SIG-M5 treated with dmso at 0.1 percent for 504 hours (cell line): ENCODE data around the gene ADAM10.

Experiments used
- DNase-seq: peaks from one replicate; lab custom pipeline; 2025; ENCODE audit not compliant: unreplicated experiment; lab: John Stamatoyannopoulos, UW

ADAM10 gene

DNA sequence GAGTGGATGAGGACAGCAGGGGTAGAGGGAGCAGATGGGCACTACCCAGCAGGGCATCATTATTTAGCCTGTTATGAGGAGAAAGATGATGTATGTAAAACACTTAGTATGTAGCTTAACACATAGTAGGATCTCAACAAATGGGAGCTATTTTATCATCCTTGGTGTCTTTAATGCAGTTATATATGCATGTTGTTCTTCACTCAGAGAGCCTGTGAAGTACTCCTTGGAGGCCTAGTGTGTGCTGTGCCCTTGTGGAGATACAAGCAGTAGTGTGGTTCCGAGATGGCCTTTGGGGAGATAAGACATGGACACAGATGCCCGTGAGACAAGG, 193.5 kb downstream of the ADAM10 start:
- no peak for DNase-seq

DNA sequence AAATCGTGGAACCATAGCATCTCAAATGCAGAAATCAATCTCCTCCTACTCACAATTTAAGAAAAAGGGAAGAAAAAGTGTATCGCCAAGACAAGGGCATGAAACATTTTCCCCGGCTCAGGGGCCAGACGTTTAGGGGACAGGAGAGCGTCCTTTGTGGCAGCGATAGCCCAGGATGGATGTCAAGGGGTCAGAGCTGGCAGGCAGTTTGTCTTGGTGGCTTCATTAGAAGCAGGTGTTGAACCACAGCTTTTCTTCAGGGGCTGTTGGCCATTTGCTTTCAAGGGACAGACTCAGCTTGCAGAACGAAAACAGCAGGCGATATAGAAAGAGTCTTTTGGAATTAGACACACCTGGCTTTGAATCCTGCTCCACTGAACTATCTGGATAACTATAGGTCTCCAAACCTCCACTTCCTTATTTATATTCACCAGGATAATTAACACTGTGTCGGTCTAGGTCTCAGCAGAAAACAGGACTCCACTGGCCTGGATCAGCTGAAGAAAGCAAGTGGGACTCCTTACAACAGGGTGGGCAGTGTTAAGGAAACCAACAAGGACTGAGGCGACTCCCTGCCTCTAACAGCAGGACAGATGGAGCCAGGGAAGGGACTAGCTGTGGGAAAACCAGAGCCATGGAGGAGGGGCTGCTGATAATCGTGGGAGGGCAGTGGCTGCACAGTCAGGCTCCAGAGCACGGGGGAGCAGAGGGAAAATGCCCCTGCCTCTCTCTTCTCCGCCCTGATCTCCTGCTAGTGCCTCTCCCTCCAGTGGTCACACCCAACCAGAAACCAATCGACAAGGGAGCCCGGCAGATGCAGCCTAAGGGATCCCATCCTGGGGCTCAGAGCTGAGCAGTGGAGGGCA, 194.1 kb downstream of the ADAM10 start:
- no peak for DNase-seq

DNA sequence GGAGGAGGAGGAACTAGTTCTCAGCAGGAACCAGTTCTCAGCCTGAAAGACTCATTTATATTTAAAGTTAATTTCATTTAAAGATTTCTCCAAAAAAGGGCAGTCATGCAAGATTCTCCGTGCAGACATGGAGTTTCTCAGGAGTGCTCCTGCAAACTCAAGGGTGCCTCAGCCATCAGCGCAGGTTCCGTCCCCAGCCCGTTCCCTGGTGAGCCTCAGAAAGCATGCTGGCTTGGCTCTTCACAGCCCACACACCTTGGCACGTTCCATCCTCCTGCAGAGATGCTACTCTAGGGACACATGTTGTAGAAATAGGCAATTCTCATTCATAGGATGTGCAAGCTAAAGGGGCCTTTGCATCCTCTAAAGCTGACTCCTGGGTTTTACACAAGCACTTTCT, 194.7 kb downstream of the ADAM10 start:
- DNase-seq = no peak

DNA sequence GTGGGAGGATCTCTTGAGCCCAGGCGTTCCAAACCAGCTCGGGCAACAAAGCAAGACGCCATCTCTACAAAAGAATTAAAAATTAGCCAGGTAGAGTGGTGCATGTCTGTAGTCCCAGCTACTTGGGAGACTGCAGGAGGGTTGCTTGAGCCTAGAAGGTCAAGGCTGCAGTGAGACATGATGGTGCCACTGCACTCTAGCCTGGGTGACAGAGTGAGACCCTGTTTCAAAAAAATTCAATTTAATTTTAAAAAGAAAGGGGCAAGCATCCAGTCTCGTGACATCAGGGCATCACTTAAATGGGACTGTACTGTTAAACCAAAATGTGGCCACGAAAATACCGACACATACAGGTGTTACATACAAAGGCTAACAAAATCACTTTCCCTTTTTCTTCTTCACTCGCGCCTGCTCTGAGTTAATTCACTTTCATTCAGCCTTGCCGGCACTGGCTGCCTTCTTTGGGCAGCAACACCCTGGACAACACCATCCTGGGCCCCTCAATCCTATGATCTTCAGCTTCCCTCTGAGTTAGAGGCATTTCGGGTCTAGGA, 196.1 kb downstream of the ADAM10 start:
- DNase-seq = no peak

DNA sequence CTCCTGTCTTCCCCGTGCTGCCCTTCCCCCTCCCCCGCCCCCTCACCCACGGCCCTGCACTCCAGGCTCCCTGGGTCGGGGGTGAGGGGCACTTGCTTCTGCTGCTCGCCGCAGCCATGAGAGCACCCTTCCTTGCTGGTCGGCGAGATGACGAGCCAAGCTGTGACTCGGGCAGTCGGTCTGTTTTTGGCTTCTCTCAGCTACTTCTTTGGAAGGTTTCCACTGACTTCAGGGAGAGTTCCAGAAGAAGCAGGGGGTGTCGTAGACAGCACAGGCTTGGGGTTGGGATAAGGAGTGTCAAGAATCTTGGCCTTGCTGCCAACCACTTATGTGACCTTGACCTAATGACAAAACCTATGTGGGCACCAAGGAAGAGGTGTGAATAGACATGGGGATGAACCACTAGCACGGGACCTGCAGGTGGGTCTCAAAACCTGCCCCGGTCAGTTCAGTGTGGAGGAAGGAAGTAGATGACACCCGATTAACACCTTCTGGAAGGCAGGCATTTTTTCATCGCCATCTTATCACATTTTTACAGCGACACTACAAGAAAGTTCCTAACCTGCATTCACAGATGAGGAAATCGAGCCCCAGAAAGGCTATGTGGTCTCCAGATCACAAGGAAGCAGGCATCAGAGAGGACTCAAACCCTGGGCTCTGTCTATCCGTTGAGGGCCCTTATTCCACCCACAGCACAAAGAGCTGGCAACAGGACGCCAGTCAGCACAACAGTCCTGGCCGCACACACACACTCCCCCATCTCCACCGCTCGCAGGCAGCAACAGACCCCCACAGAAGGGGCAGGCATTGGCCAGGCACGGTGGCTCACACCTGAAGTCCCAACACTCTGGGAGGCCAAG, 196.8 kb downstream of the ADAM10 start:
- no peak for DNase-seq

DNA sequence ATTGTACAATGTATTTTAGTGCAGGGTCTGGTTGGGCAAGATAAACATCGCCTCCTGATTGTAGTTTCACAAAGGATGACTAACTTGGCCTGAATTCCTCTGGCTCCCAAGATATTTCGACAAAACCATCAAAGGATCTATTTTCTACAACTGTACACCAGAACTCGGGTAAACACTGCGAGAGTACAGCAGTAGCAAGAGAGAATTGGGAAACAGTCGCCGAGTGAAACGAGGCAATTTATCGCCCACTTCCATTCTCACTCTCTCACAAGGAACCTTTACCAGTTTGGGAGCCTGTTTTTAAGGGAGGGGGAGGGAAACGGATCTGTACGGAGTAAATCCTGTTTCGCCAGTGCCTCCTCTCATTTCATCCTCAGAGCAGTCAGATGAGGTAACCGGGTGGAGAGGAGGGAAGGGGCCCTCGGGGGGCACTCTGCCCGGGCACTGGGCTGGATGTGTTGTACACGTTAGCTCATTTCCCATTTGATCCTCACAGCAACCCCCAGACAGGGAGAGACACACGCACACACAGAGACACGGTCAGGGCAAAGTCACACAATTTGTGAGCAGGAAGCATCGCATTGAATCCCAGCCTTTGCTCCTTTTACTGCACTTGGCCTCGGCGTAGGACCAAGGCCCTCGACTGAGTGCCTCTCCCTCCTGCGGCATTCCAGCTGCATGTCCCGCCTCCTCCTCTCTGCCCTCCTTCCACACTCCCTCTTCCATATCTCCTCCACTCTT, 197.6 kb downstream of the ADAM10 start:
- DNase-seq = peak; percentile 85

DNA sequence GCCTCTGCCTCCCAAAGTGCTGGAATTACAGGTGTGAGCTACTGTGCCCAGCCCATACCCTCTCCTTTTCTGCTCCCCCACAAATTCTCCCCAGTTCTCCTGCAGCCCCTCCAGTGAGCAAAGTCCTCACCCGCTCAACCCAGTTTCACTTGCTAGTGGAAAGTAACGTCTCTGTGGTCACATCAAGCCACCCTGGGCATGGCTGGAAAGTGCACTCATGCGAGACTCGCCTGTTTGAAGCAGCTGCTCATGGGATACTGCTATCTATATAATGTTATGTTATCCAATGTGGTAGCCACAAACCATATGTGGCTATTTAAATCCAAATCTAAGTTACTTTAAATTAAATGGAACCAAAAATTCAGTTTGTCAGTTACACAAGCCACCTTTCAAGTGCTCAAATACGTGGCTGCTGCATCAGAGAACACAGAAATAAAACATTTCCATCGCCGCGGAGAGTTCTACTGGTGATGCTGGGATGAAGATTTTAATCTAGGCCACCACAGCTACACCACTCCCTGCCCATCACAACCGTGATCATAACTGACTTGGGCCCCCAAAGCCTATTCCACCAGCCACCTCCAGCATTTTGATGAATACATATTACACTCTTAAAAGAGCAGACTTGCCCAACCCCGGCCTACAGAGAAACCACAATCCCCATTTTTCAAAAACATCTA, 198.3 kb downstream of the ADAM10 start:
- peak; percentile 35 for DNase-seq

DNA sequence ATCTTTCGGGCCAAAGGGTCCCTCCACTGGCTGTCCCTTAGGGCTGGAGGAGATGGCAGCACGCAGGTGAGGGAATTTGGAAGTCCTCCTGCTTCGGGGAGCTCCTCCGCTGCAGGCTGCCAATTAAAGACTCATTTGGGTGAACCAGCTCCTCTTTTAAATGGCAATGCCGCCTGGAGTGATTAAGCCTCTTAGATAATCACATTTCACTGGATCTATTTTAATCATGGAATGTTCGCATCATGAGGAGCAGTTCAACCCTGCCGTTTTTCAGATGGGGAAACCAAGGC, 199.8 kb downstream of the ADAM10 start:
- no peak for DNase-seq

DNA sequence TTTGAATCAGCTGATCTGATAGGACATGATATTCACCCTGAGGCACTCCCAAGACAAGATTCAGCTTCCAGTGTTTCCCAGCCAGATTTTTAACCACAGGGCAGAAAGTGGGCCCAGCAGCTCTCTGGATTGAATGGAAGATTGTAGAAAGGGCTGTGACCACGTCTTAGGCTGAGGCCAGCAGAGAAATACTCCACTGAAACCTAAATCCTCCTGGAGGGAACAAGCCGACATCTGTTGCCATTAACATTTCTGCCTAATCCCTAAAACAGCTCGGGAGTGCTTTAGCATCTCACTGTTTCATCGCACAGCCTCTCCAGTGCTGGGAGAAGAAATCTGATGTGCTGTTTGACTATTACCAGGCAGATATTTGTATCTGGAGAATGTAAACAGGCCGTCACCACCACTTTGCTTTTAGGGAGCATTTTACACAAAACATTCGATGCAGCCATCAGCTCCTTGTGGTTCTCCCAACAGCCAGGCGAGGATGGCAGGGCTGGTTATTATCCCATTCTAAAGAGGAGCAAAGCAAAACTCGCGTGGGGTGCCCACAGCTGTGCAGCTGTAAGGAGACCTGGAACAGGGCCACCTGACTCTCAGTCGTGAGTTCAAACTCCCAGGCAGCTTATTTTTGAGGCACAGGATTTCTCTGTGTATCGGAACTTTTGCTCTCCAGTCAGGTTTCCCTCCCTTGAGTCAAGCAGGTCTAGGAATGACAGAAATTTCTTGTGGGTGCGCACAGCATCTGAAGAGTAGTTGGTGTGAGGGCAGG, 200.3 kb downstream of the ADAM10 start:
- DNase-seq = no peak

DNA sequence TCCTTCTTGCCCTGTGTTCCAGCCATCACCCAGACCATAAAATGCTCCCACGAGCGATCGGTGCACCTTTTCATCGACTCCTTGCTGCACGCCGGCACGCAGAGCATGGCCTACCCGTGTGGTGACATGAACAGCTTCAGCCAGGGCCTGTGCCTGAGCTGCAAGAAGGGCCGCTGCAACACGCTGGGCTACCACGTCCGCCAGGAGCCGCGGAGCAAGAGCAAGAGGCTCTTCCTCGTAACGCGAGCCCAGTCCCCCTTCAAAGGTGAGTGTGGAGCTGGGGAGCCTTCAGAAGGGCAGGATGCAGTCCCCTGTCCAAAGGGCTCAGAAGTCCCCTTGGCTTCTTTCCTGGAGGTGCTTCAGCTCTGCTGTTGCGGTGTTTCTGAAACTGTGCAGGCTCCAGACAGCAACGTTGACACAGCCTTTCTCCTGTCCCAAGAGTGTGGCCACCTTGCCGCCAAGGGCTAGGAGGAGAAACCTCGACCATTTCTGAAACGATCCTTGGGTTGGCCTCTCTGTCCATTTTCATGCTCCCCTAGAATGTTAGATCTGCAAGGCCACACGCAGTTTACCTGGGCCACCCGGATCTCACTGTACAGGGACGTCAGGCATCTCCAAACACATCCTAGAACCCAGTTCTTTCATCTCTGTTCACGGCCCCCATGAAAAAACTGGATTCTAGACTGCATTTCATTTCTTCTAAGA, 201.0 kb downstream of the ADAM10 start:
- DNase-seq = no peak

DNA sequence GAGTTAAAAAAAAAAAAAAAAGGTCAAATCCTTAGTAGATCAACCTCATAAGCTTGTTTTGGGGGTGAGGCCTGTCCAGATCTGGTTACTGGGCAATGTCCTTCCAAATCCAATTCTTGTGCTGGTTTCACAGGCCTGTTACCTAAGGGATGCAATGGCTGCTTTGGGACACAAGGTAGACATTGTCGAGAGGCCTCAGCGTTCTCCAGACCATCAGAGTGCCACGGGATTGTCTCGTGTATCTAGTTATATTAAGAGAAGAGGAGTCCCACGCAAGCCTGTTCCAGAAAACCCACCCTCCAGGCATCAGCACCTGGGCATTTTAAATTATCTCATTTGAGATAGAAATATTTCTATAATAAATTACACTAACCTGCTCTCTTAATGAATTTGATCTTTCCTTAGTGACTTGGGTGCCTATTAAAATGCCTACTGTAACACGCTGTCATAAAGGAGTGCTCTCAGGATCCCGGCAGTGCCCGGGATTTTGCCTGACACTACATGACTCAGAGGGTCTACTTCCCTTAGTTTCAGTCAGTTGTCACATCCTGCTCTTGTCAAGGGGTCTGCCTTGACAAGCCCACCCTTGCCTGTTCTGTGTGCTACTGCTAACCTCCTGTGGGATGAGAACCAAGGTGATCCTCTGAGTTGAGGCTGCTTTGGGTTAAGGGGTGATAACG, 201.7 kb downstream of the ADAM10 start:
- DNase-seq = no peak

DNA sequence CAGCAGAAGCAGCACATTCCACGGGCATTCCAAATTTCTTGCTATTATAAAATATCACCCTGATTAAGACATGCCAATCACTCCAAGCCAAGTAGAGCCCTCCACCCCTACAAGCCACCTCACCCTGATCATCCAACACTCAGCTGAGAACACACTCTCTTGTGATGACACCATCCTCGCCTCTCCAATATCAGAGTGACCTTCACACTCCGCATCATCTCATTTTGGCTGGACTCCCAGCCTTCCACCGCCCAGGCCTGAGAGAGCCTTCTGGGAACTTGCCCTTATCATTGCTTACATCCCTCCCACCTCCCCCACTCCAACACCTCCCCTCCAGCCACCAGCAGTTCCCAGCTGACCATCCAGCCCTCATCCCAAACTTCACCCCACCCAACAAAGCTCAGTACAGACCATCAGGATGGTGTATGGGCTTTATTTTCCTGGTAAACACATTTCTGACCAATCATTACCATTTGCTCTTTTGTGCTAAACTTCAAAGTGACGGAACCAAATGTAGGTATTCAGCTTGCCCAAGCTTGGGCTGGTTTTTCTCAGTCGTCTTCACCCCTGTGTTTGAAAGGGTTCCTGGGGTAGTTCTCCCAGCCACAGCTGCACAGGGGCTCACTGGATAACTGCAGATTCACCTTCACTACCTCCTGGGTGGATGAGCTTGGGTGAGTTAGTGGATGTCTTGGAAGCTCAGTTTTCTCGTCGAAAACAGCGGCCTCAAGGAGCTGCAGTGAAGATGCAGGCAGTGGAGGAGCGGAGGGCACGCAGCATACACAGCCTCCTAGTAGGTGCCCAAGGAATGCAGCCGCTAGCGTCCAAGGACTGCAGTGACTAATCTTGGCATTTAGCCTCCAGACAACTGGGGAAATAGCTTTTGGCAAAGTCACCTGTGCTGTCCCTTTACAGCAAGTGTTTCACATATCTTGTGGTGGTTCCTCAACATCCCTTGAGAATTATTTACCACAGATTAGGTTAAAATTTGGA, 202.6 kb downstream of the ADAM10 start:
- DNase-seq = no peak

DNA sequence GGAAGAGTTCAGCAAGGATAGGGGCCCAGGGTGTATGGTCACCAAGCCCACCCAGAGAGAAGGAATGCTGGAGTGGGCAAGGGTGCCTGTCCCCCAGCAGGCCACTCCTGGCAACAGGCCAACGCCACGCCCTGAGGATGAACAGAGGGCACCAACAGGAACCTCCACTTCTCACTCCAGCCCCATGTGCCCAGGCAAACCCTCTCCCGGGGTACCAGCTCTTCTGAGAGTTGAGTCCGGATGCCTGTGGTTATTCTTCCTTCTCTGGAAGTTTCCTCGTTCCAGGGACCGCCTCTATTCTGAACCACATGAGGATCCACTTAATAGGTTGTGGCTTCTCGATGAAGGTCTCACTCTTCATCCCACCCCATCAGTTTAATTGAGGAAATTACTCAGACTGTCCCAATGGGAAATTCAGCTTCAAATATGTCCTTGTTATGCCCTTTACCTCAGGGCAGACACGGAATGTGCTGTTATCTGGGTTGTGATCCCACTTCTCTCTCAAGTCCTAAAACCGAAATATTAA, 203.4 kb downstream of the ADAM10 start:
- no peak for DNase-seq

DNA sequence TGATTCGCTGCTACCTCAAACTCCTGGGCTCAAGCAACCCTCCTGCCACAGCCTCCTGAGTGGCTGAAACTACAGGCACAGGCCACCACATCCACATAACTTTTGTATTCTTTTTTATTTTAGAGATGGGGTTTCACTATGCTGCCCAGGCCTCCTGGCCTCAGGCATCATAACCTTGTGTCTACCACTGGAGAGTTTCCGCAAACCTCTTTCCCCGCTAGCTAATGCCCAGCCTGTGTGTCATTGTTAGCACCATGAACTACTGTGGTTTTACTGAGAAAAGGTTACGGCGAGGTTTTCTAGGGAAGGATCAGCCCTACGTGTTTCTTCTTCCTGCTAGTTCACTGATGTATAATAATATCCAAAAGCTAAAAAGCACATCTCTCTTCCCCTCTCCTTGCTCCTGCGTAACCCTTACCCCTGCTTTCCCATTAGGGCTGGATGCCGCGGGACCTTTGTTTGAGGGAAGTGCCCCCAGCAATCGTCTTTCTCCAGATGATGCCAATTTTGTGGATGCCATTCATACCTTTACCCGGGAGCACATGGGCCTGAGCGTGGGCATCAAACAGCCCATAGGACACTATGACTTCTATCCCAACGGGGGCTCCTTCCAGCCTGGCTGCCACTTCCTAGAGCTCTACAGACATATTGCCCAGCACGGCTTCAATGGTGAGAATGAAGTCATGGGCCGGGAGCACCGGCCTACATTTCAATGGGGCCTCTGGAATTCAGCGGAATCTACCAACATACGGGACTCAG, 204.0 kb downstream of the ADAM10 start:
- DNase-seq = no peak

DNA sequence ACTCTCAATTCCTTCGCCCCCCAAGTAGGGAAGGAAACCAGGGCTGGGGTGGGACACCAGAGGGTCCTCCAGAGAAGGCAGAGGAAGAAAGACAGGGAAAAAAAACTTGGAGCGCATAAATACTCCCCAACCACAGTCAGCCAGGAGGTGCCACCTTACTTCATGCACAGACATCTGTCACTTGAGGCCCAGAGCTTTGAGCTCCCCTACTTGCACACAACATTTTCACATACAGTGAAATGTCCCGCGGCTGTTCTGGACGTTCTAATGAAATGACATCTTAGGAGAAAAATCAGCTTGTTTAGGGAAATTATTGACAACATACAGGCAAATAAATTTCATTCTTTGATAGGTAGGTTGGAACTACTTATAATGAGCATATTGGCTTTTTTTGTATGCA, 204.8 kb downstream of the ADAM10 start:
- no peak for DNase-seq

DNA sequence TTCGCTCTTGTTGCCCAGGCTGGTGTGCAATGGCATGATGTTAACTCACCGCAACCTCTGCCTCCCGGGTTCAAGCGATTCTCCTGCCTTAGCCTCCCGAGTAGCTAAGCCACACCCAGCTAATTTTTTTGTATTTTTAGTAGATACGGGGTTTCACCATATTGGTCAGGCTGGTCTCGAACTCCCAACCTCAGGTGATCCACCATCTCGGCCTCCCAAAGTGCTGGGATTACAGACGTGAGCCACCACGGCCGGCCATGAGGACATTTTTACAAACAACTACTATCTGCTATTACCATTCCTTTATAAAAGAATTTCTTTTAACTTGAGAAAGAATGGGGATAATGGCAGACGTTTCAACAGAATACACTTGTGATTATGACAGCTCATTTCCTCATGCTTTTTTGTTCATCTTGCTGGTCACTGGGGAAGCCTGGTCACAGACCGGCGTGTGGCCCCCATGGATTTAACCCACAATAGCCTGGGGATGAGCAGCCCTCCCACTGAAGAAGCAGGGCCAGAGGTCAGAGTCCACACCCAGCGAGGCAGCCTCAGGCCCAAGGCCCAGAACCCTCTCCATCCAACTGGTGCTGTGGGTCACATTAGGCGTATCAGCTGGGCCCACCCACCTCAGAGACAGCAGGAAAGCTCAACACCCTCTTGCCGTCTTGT, 205.7 kb downstream of the ADAM10 start:
- no peak for DNase-seq
